Adrenal gland (tissue), 12 donors: ENCODE data around the gene CCDC85C. TPM values are rescaled to one million over a fixed set of nuclear protein-coding genes. Genes with fewer than 3 reads are reported as not detected.

Experiments used
- DNase-seq, 7 donors: peaks; one replicate each; pipeline ENCODE4 v3.0.0-alpha.2; 2019 to 2020
- H3K27ac ChIP-seq, 5 donors: fragments of 200-600 bp; sonication (generic) in 4 of 5; 1 replicate in 3 of 5; 2 replicates in 2 of 5; pipeline versions ENCODE4 v1.5.1 to v1.8.0; 2016 to 2020; ENCODE audit warnings: mild to moderate bottlenecking in 1 of 5
- H3K27me3 ChIP-seq: fragments of 200-600 bp; 2 replicates; pipeline ENCODE4 v1.8.0; 2021
- H3K36me3 ChIP-seq, 2 donors: fragments of 200-600 bp; replicated peaks in 1 of 2; 1 replicate in 1 of 2; 2 replicates in 1 of 2; pipeline versions ENCODE4 v1.5.1 to v1.8.0; 2018 to 2022
- H3K4me1 ChIP-seq, 2 donors: fragments of 200-600 bp; replicated peaks in 1 of 2; 1 replicate in 1 of 2; 2 replicates in 1 of 2; pipeline versions ENCODE4 v1.5.1 to v1.8.0; 2018 to 2021
- H3K4me3 ChIP-seq, 4 donors: fragments of 200-600 bp; sonication (generic) in 3 of 4; one replicate each; pipeline ENCODE4 v1.5.1; 2016 to 2018
- H3K9me3 ChIP-seq, 3 donors: fragments of 200-600 bp; sonication (generic) in 1 of 3; replicated peaks in 1 of 3; 1 replicate in 2 of 3; 2 replicates in 1 of 3; pipeline versions ENCODE4 v1.5.1 to v1.8.0; 2016 to 2021
- CTCF ChIP-seq, 6 experiments: fragments of 450-650 bp in 4 of 6; fragments of 200-600 bp in 2 of 6; sonication (generic) in 1 of 6; IDR thresholded peaks; 1 replicate in 5 of 6; 2 replicates in 1 of 6; pipeline versions ENCODE4 v1.5.1 to v1.8.0; 2016 to 2021; ENCODE audit warnings: antibody characterized with exemption in 6 of 6, mild to moderate bottlenecking in 2 of 6, moderate library complexity in 1 of 6
- POLR2A ChIP-seq, 2 donors: fragments of 450-650 bp; IDR thresholded peaks; one replicate each; pipeline ENCODE4 v1.6.1; 2017; ENCODE audit warnings: antibody characterized with exemption in 2 of 2, mild to moderate bottlenecking in 2 of 2, moderate library complexity in 1 of 2
- WGBS, 4 donors: extraction: QIAGEN DNeasy Blood & Tissue Kit in 2 of 4; methylation state at CpG; one replicate each; pipeline versions ENCODE4 v1.1.5 to v1.1.7; 2013 to 2017; 5-methylcytosine and 5-hydroxymethylcytosine counted together
- intact Hi-C, 2 donors: fragments of 100-400 bp; cut with DNase I; formaldehyde crosslinking; loops; one replicate each; pipeline versions ENCODE4 v1.14.1 to v1.15.0; 2022 to 2023
- polyA plus RNA-seq, 3 donors: library from polyadenylated mRNA; stranded (reverse); fragments of 200-250 nt in 2 of 3; fragments of 350-450 nt in 1 of 3; fragmentation: Illumina TruSeq in 1 of 3; extraction: RNeasy Lipid Tissue Mini Kit (QIAGEN cat#74804) in 1 of 3; gene quantifications; one replicate each; pipeline ENCODE4 v1.2.3, GENCODE V29; 2013 to 2014
- total RNA-seq, 9 donors: library from RNA; depleted of rRNA in 4 of 9; stranded (reverse); fragments of >200 nt in 4 of 9; fragments of 120-200 nt in 1 of 9; fragmentation: NEBNext Ultra II Directional in 1 of 9; extraction: Animal tissue kit (Norgen Biotek cat#: 25700) in 1 of 9; gene quantifications; one replicate each; pipeline versions ENCODE4 v1.1.0 to v1.2.4, GENCODE V29; 2013 to 2023
- donor health status: healthy with polysubstance abuse.
- donor health status: Bipolar disorder and iron deficiency.
- donor health status: DM: yes; HTN: yes; CAD: no.
- donor health status: DM: no; HTN: no; CAD: no.
- donor health status: DM: no; HTN: no; CAD: no.
- donor health status: DM: yes; HTN: yes; CAD: no.

Gene CCDC85C
- total and polyA plus RNA-seq, 12 donors: 4.2 to 59.0 (median 37.9) TPM

- intact Hi-C loops: no loop called here
- Histone ChIP-seq H3K4me3 (no peak overlapping the region), H3K9me3 (no peaks in the 10 kb centered on the region), H3K36me3 (no peaks in the 10 kb centered on the region), H3K4me1 (peaks cover 17 to 36% of the 10 kb centered on the region in 2 donors), H3K27me3 (no peaks in the 10 kb centered on the region), H3K27ac (peak overlapping the region in 4 of 5 donors; percentile 14 to 65 (median 51))
- TF ChIP-seq CTCF (IDR thresholded peaks at IDR 0.05) (no peak), POLR2A (IDR thresholded peaks at IDR 0.05) (no peak)
- DNase-seq: peak in 3 of 7 donors; percentile 50 to 56 (median 52)
- WGBS, 4 donors: 62 to 73% (median 65%) methylated on average over 4 to 12 of the region's 12 CpGs
Observed at GRCh38 chr14:99543985-99544384, 60.0 kb downstream of the CCDC85C start.

DNA sequence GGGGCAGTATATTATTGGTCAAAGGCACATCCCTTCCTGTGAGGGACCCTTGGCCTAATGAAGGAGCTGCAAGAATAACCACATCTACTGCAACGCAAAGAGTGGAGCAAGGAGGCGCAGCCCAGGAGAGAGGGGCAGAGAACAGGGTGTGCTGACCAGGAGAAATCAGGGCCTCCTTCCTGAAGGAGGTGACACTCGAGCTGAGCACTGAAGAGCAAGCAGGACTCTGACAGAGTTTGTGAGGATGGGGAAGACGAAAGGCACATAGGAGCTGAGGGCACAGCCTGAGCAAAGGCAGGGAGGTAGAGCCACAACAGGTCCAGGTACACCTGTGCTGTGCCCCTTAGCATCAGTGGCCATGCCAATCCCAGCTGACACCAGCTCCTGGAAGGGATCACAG lies 60.6 kb downstream of the CCDC85C start:
- peaks cover 16 to 36% of the 10 kb centered on the region in 2 donors for H3K4me1 ChIP-seq
- H3K36me3 ChIP-seq: no peaks in the 10 kb centered on the region
- H3K4me3 ChIP-seq: no peak overlapping the region
- no peaks in the 10 kb centered on the region for H3K9me3 ChIP-seq
- DNase-seq: no peak
- TF ChIP-seq CTCF (IDR thresholded peaks at IDR 0.05) (no peak), POLR2A (IDR thresholded peaks at IDR 0.05) (no peak)
- H3K27ac ChIP-seq: peak overlapping the region in 1 of 5 donors; percentile 61
- 89 to 96% (median 92%) methylated on average over 4 of the region's 4 CpGs for WGBS, 4 donors
- H3K27me3 ChIP-seq: no peaks in the 10 kb centered on the region
- intact Hi-C loops: no loop called here

DNA sequence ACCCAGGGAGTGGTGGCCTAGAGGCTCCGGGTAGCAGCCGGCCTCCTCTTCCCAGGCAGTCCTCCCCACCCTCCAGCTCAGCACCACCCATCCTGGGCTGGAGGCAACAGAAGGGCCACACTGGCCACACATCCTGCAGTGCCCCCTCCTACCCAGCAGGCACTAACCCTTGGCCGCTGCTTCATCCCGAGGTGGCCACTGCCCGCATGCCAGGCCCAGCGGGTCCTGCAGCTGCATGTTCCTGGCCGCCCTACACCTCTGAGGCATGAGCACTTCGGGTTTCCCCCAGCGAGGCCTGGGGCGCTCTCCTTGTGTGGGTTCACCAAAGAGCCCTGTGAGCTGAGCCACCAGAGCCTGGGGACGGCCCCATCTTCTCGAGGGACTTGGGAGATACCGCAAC lies 61.4 kb downstream of the CCDC85C start:
- intact Hi-C loops: no loop called here
- DNase-seq: no peak
- TF ChIP-seq CTCF (IDR thresholded peaks at IDR 0.05) (no peak), POLR2A (IDR thresholded peaks at IDR 0.05) (no peak)
- Histone ChIP-seq H3K27ac (no peak overlapping the region), H3K4me3 (no peak overlapping the region), H3K9me3 (no peaks in the 10 kb centered on the region), H3K27me3 (no peaks in the 10 kb centered on the region), H3K36me3 (no peaks in the 10 kb centered on the region), H3K4me1 (peaks cover 24 to 43% of the 10 kb centered on the region in 2 donors)
- 88 to 95% (median 93%) methylated on average over 6 to 13 of the region's 13 CpGs for WGBS, 4 donors

DNA sequence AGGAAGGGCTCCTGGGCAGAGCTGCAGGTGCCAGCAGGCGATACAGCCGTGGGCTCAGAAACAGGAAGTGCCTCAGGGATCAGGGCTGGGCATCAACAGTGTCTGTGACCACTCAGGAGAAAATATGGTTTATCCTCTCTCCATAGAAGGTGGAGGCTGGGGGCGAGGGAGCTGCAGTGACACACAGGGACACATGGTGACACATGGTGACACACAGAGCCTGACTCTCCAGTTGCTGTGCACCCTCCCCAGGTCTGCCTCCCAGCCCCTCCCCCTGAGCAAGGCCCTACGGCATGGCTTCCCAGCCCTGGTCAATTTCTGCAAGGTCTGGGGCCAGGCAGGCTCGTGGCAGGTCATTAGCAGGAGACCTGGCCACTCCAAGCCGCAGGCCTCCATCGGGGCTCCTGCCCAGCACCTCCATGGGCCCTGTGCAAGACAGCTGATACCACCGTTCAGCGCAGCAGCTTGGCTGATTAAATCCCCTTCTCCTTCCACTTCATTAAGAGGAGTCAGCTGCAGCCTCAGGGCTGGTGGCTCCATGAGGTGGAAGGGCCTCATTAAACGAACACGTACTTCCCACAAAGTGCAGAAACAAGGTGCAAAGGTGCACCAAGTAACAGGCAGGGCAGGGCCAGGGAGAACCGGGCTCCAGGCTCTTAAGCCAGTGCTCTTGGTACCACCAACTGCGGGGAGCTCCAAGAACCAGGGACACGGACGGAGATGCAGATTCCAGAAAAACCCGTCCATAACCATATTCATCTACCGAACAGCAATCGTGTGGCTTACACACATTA lies 62.1 kb downstream of the CCDC85C start:
- Histone ChIP-seq H3K9me3 (no peaks in the 10 kb centered on the region), H3K4me1 (peaks cover 31 to 50% of the 10 kb centered on the region in 2 donors), H3K4me3 (no peak overlapping the region), H3K27ac (peak overlapping the region in 1 of 5 donors; percentile 56), H3K36me3 (no peaks in the 10 kb centered on the region), H3K27me3 (no peaks in the 10 kb centered on the region)
- intact Hi-C loops: no loop called here
- peak in 6 of 7 donors; percentile 56 to 75 (median 69) for DNase-seq
- 76 to 88% (median 81%) methylated on average over 14 to 18 of the region's 18 CpGs for WGBS, 4 donors
- TF ChIP-seq CTCF (IDR thresholded peaks at IDR 0.05) (no peak), POLR2A (IDR thresholded peaks at IDR 0.05) (no peak)
